GM12878 (cell line): ENCODE results near the gene FTCDNL1. TPM values are rescaled to one million over a fixed set of nuclear protein-coding genes. Genes with fewer than 3 reads are reported as not detected.

ENCODE experiments used
- ATAC-seq: fragments of 200-7000 bp; cut with Tn5 transposase; 3 replicates; pipeline ENCODE4 v1.9.1; 2020; ENCODE audit warnings: mild to moderate bottlenecking, moderate library complexity
- BruUV-seq: library from RNA; stranded (reverse); fragments of 400-500 nt; replicated peaks from 2 replicates; lab custom pipeline; 2021; lab: Mats Ljungman, UMichigan
- CTCF ChIA-PET: fragments of 300-600 bp; sonication (Branson Sonifier 250); formaldehyde crosslinking; extraction: SDS; loops from one replicate; lab custom pipeline; 2021; ENCODE audit warnings: inconsistent platforms; lab: Yijun Ruan, JAX
- POLR2A ChIA-PET: fragments of 350-600 bp; formaldehyde crosslinking; extraction: SDS; loops from one replicate; lab custom pipeline; 2021; ENCODE audit warnings: inconsistent platforms; lab: Charles Lee
- RAD21 ChIA-PET: fragments of 300-600 bp; sonication (Branson Sonifier 250); formaldehyde crosslinking; loops from one replicate; lab custom pipeline; 2023; ENCODE audit warnings: antibody characterized with exemption; ENCODE audit not compliant: unreplicated experiment; lab: Charles Lee
- SMC1A ChIA-PET: fragments of 300-600 bp; sonication (Branson Sonifier 250); formaldehyde crosslinking; loops from one replicate; lab custom pipeline; 2023; ENCODE audit not compliant: unreplicated experiment, uncharacterized antibody; lab: Charles Lee
- DNase-seq: peaks from one replicate; pipeline ENCODE4 v3.0.0-alpha.2; 2011; ENCODE audit warnings: low read depth, low spot score
- FAIRE-seq: peaks from 3 replicates; lab custom pipeline; 2011; peaks lifted over from hg19 to GRCh38; lab: Jason Lieb, UNC
- H2AFZ ChIP-seq: 2 replicates; pipeline ENCODE4 v1.6.0; 2011; ENCODE audit warnings: low read depth, low read length, control low read depth; ENCODE audit not compliant: control insufficient read depth
- H3K27ac ChIP-seq: 2 replicates; pipeline ENCODE4 v1.5.1; 2011; ENCODE audit warnings: control low read depth; ENCODE audit not compliant: control insufficient read depth, insufficient read depth
- H3K27me3 ChIP-seq, 2 experiments: replicated peaks in 1 of 2; 2 replicates each; pipeline versions ENCODE4 v1.6.0 to v1.6.1; 2011; ENCODE audit warnings: low read length in 1 of 2; ENCODE audit not compliant: control insufficient read depth in 2 of 2, insufficient read depth in 2 of 2
- H3K36me3 ChIP-seq, 2 experiments: 2 replicates each; pipeline ENCODE4 v1.5.1; 2011; ENCODE audit warnings: low read length in 1 of 2; ENCODE audit not compliant: control insufficient read depth in 2 of 2, insufficient read depth in 2 of 2
- H3K4me1 ChIP-seq: 2 replicates; pipeline ENCODE4 v1.6.1; 2011; ENCODE audit warnings: mild to moderate bottlenecking, low read length, moderate library complexity, mixed read lengths; ENCODE audit not compliant: control insufficient read depth, insufficient read depth
- H3K4me2 ChIP-seq: 2 replicates; pipeline ENCODE4 v1.6.0; 2011; ENCODE audit warnings: control low read depth; ENCODE audit not compliant: control insufficient read depth, insufficient read depth
- H3K4me3 ChIP-seq: fragments of 200-600 bp; sonication (generic); 2 replicates; pipeline ENCODE4 v1.5.1; 2016
- H3K79me2 ChIP-seq: 2 replicates; pipeline ENCODE4 v1.6.0; 2011; ENCODE audit warnings: low read length; ENCODE audit not compliant: control insufficient read depth, insufficient read depth
- H3K9ac ChIP-seq: 2 replicates; pipeline ENCODE4 v1.8.0; 2011; ENCODE audit warnings: low read length, control low read depth, mixed read lengths; ENCODE audit not compliant: control insufficient read depth, insufficient read depth
- H3K9me3 ChIP-seq: replicated peaks from 3 replicates; pipeline ENCODE4 v1.5.1; 2011; ENCODE audit warnings: mild to moderate bottlenecking, low read length; ENCODE audit not compliant: control insufficient read depth, insufficient read depth
- H4K20me1 ChIP-seq: 2 replicates; pipeline ENCODE4 v1.6.0; 2011; ENCODE audit not compliant: control insufficient read depth, insufficient read depth
- CEBPZ ChIP-seq: fragments of 150-350 bp; IDR thresholded peaks from 2 replicates; pipeline ENCODE4 v1.6.1; 2016; ENCODE audit warnings: low read depth, low read length
- EED ChIP-seq: sonication (generic); IDR thresholded peaks from 2 replicates; pipeline ENCODE4 v1.6.1; 2016; ENCODE audit warnings: antibody characterized with exemption, low read depth
- FOXM1 ChIP-seq: IDR thresholded peaks from 2 replicates; pipeline ENCODE4 v1.6.1; 2012; ENCODE audit warnings: low read depth, mild to moderate bottlenecking, inconsistent platforms, low read length, moderate library complexity
- GABPA ChIP-seq: IDR thresholded peaks from 2 replicates; pipeline ENCODE4 v1.6.1; 2014; ENCODE audit warnings: antibody characterized with exemption, low read depth, mild to moderate bottlenecking, inconsistent platforms
- IKZF1 ChIP-seq: fragments of 450-650 bp; conservative IDR thresholded peaks from 2 replicates; pipeline ENCODE4 v1.6.1; 2017; ENCODE audit warnings: antibody characterized with exemption, mild to moderate bottlenecking
- MXI1 ChIP-seq: fragments of 150-350 bp; IDR thresholded peaks from 2 replicates; pipeline ENCODE4 v1.6.1; 2011; ENCODE audit warnings: low read depth, mild to moderate bottlenecking, inconsistent platforms, low read length, improper control_type of control experiment
- NRF1 ChIP-seq: conservative IDR thresholded peaks from 2 replicates; pipeline ENCODE4 v1.6.1; 2011; ENCODE audit warnings: mild to moderate bottlenecking, low read depth, low read length, improper control_type of control experiment
- SIN3A ChIP-seq: IDR thresholded peaks from 2 replicates; pipeline ENCODE4 v1.6.1; 2012; ENCODE audit warnings: low read depth, low read length, improper control_type of control experiment
- SMARCA5 ChIP-seq: fragments of 450-650 bp; IDR thresholded peaks from 2 replicates; pipeline ENCODE4 v1.6.1; 2017; ENCODE audit warnings: mild to moderate bottlenecking
- SPI1 ChIP-seq: IDR thresholded peaks from 2 replicates; pipeline ENCODE4 v1.6.1; 2011; ENCODE audit warnings: low read depth, mild to moderate bottlenecking, low read length, moderate library complexity, borderline replicate concordance; ENCODE audit not compliant: insufficient read depth
- TCF12 ChIP-seq: IDR thresholded peaks from 2 replicates; pipeline ENCODE4 v1.6.1; 2011; ENCODE audit warnings: low read depth, mild to moderate bottlenecking, low read length
- ZNF622 ChIP-seq: fragments of 450-650 bp; IDR thresholded peaks from 2 replicates; pipeline ENCODE4 v1.6.1; 2017; ENCODE audit warnings: mild to moderate bottlenecking, inconsistent platforms
- ZNF687 ChIP-seq: fragments of 450-650 bp; IDR thresholded peaks from 2 replicates; pipeline ENCODE4 v1.6.1; 2017; ENCODE audit warnings: mild to moderate bottlenecking, moderate library complexity
- WGBS: methylation state at CpG from one replicate; pipeline ENCODE4 v1.1.6; 2016; ENCODE audit warnings: low lambda C conversion rate; ENCODE audit not compliant: insufficient replicate concordance, insufficient coverage; ENCODE audit errors: missing lambda C conversion rate; 5-methylcytosine and 5-hydroxymethylcytosine counted together
- in situ Hi-C: fragments of 300-500 bp; cut with MboI; formaldehyde crosslinking; loops from 9 replicates; pipeline ENCODE4 v1.14.3; 2018; ENCODE audit warnings: mixed read lengths
- intact Hi-C: fragments of 100-400 bp; cut with micrococcal nuclease; formaldehyde crosslinking; loops from one replicate; pipeline ENCODE4 v1.14.2; 2022; ENCODE audit not compliant: unreplicated experiment
- polyA plus RNA-seq, 11 experiments: library from polyadenylated mRNA; depleted of rRNA in 4 of 11; unstranded in 6 of 11; stranded (reverse) in 5 of 11; fragments of >200 nt; fragmentation: Nextera tagmentation in 4 of 11; fragmentation: Illumina TruSeq in 1 of 11; extraction: Ambion mirVana in 4 of 11; extraction: Trizol in 1 of 11; gene quantifications; 1 replicate in 1 of 11; 2 replicates in 10 of 11; pipeline versions ENCODE4 v1.2.1 to v1.2.3, GENCODE V29; 2011 to 2016; ENCODE audit warnings: inconsistent platforms in 2 of 11, missing spikeins in 2 of 11, low read depth in 1 of 11
- total RNA-seq, 4 experiments: library from RNA; depleted of rRNA in 3 of 4; stranded (reverse); fragments of >200 nt in 3 of 4; fragmentation: Illumina TruSeq in 1 of 4; extraction: Trizol in 1 of 4; gene quantifications; 2 replicates each; pipeline versions ENCODE4 v1.2.1 to v1.2.3, GENCODE V29; 2013 to 2021
- TF ChIP-seq, protein P1 (sequence below): fragments of 150-350 bp; IDR thresholded peaks from 2 replicates; pipeline ENCODE4 v1.6.1; 2014; ENCODE audit warnings: mild to moderate bottlenecking, low read depth, low read length
- TF ChIP-seq, protein P2 (sequence below): IDR thresholded peaks from 2 replicates; pipeline ENCODE4 v1.6.1; 2012; ENCODE audit warnings: low read length, inconsistent platforms

Gene FTCDNL1
- total and polyA plus RNA-seq, 10 of the 15 experiments (the other 5 are each of a cell fraction or from before 2014, with no cell fraction given): 0.15 to 3.9 (median 2.0) TPM

DNA sequence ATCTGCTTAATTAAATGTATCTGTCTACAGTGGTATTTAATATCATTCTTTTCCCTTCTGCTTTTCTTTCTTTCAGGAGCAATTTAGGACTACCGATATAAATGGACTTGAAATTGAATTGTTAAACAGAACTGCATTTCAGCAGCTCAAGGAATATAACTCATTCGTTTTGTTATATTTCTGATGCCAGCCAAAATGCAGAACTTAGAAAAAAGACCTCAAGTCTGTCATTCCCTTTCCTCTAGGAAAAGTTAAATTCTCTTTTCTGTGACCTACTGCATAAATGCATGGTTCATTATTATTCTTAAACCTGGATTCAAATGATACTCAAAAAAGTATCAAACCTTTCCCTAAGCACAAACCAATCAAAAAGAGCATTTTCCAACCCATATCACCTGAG lies 21.4 kb downstream of the FTCDNL1 start:
- Histone ChIP-seq H3K36me3 (no peaks in the 10 kb centered on the region), H3K79me2 (no peaks in the 10 kb centered on the region), H3K27ac (no peak overlapping the region), H2AFZ (no peak overlapping the region), H3K4me2 (no peak overlapping the region), H3K9ac (no peak overlapping the region), H3K4me3 (no peak overlapping the region), H3K4me1 (no peaks in the 10 kb centered on the region), H3K9me3 (no peaks in the 10 kb centered on the region), H3K27me3 (no peaks in the 10 kb centered on the region), H4K20me1 (no peaks in the 10 kb centered on the region)
- no TSS peak for BruUV-seq
- in situ Hi-C loops (no loop called here), intact Hi-C loops (no loop called here)
- FAIRE-seq (no peak), DNase-seq (no peak), ATAC-seq (no peak)
- SMC1A ChIA-PET: interaction anchor here (0.6 kb wide), 1 partner anchor 1470 kb away, joined by 3 read pairs; no protein-coding TSS in a partner anchor
- CTCF ChIA-PET: no interaction called here
- RAD21 ChIA-PET: no interaction called here
- 52% methylated on average over 2 of the region's 2 CpGs for WGBS
- POLR2A ChIA-PET: no interaction called here
- TF ChIP-seq SMARCA5 (no peak), ZNF622 (no peak), SPI1 (no peak), NRF1 (no peak), TCF12 (no peak), GABPA (no peak), EED (no peak), MXI1 (no peak), SIN3A (no peak), CEBPZ (no peak), FOXM1 (no peak), ZNF687 (no peak), IKZF1 (no peak)
- TF ChIP-seq, protein P1, sequence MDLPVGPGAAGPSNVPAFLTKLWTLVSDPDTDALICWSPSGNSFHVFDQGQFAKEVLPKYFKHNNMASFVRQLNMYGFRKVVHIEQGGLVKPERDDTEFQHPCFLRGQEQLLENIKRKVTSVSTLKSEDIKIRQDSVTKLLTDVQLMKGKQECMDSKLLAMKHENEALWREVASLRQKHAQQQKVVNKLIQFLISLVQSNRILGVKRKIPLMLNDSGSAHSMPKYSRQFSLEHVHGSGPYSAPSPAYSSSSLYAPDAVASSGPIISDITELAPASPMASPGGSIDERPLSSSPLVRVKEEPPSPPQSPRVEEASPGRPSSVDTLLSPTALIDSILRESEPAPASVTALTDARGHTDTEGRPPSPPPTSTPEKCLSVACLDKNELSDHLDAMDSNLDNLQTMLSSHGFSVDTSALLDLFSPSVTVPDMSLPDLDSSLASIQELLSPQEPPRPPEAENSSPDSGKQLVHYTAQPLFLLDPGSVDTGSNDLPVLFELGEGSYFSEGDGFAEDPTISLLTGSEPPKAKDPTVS: no peak
- TF ChIP-seq, protein P2, sequence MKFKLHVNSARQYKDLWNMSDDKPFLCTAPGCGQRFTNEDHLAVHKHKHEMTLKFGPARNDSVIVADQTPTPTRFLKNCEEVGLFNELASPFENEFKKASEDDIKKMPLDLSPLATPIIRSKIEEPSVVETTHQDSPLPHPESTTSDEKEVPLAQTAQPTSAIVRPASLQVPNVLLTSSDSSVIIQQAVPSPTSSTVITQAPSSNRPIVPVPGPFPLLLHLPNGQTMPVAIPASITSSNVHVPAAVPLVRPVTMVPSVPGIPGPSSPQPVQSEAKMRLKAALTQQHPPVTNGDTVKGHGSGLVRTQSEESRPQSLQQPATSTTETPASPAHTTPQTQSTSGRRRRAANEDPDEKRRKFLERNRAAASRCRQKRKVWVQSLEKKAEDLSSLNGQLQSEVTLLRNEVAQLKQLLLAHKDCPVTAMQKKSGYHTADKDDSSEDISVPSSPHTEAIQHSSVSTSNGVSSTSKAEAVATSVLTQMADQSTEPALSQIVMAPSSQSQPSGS: no peak
